H9 (cell line): ENCODE measurements around the gene MYLK3. TPM values are rescaled to one million over a fixed set of nuclear protein-coding genes. Genes with fewer than 3 reads are reported as not detected.

Experiments used
- DNase-seq: peaks from one replicate; pipeline ENCODE4 v3.0.0-alpha.2; 2017
- H2AFZ ChIP-seq: one replicate; pipeline ENCODE4 v1.6.1; 2013; ENCODE audit warnings: mild to moderate bottlenecking, low read length, control low read depth, moderate library complexity
- H2AK5ac ChIP-seq: 2 replicates; pipeline ENCODE4 v1.6.1; 2013; ENCODE audit warnings: low read length, control low read depth, mixed read lengths; ENCODE audit not compliant: insufficient read length
- H2BK120ac ChIP-seq: one replicate; pipeline ENCODE4 v1.6.1; 2013; ENCODE audit warnings: low read depth, mild to moderate bottlenecking, low read length, control low read depth, inconsistent platforms; ENCODE audit not compliant: poor library complexity, severe bottlenecking
- H2BK12ac ChIP-seq: 2 replicates; pipeline ENCODE4 v1.6.1; 2013; ENCODE audit warnings: low read length, control low read depth, mixed read lengths, low read depth; ENCODE audit not compliant: insufficient read length
- H2BK15ac ChIP-seq: 2 replicates; pipeline ENCODE4 v1.6.1; 2013; ENCODE audit warnings: low read depth, low read length, control low read depth
- H2BK20ac ChIP-seq: one replicate; pipeline ENCODE4 v1.6.1; 2013; ENCODE audit warnings: low read depth, mild to moderate bottlenecking, low read length, control low read depth, inconsistent platforms; ENCODE audit not compliant: poor library complexity, severe bottlenecking
- H2BK5ac ChIP-seq: 2 replicates; pipeline ENCODE4 v1.6.1; 2013; ENCODE audit warnings: low read length, control low read depth, mixed read lengths; ENCODE audit not compliant: insufficient read length
- H3K14ac ChIP-seq: 2 replicates; pipeline ENCODE4 v1.6.1; 2013; ENCODE audit warnings: low read length, control low read depth; ENCODE audit not compliant: insufficient read depth
- H3K18ac ChIP-seq: 2 replicates; pipeline ENCODE4 v1.6.1; 2013; ENCODE audit warnings: low read depth, mild to moderate bottlenecking, mixed read lengths, low read length, control low read depth; ENCODE audit not compliant: insufficient read length
- H3K23ac ChIP-seq: 2 replicates; pipeline ENCODE4 v1.6.1; 2013; ENCODE audit warnings: low read length, control low read depth, mixed read lengths, low read depth; ENCODE audit not compliant: insufficient read length
- H3K23me2 ChIP-seq: 2 replicates; pipeline ENCODE4 v1.6.1; 2013; ENCODE audit warnings: low read depth, mild to moderate bottlenecking, mixed read lengths, low read length, control low read depth; ENCODE audit not compliant: insufficient read length, poor library complexity, severe bottlenecking
- H3K27ac ChIP-seq: 2 replicates; pipeline ENCODE4 v1.5.1; 2013; ENCODE audit warnings: low read length, control low read depth, mixed read lengths, low read depth; ENCODE audit not compliant: insufficient read length
- H3K27me3 ChIP-seq: 2 replicates; pipeline ENCODE4 v1.6.1; 2013; ENCODE audit warnings: low read length, control low read depth, inconsistent platforms; ENCODE audit not compliant: insufficient read depth
- H3K4ac ChIP-seq: 2 replicates; pipeline ENCODE4 v1.6.1; 2013; ENCODE audit warnings: low read depth, mild to moderate bottlenecking, control low read depth, inconsistent platforms, low read length, moderate library complexity
- H3K4me1 ChIP-seq: 2 replicates; pipeline ENCODE4 v1.6.1; 2013; ENCODE audit warnings: low read length, control low read depth, inconsistent platforms; ENCODE audit not compliant: insufficient read depth
- H3K4me2 ChIP-seq: 2 replicates; pipeline ENCODE4 v1.6.1; 2013; ENCODE audit warnings: low read length, control low read depth, mixed read lengths; ENCODE audit not compliant: insufficient read length, insufficient read depth
- H3K56ac ChIP-seq: 2 replicates; pipeline ENCODE4 v1.6.1; 2013; ENCODE audit warnings: low read depth, mild to moderate bottlenecking, mixed read lengths, low read length, control low read depth; ENCODE audit not compliant: insufficient read length
- H3K79me1 ChIP-seq: 2 replicates; pipeline ENCODE4 v1.6.1; 2013; ENCODE audit warnings: low read depth, mild to moderate bottlenecking, moderate library complexity, low read length, control low read depth, inconsistent platforms; ENCODE audit not compliant: insufficient read depth, poor library complexity, severe bottlenecking
- H3K79me2 ChIP-seq: 2 replicates; pipeline ENCODE4 v1.6.1; 2013; ENCODE audit warnings: low read length, control low read depth, inconsistent platforms; ENCODE audit not compliant: insufficient read depth
- H3K9ac ChIP-seq: 2 replicates; pipeline ENCODE4 v1.6.1; 2013; ENCODE audit warnings: low read length, control low read depth, mixed read lengths; ENCODE audit not compliant: insufficient read length; ENCODE audit errors: extremely low read depth
- H3K9me3 ChIP-seq: one replicate; pipeline ENCODE4 v1.6.1; 2013; ENCODE audit warnings: low read depth, low read length, inconsistent platforms; ENCODE audit not compliant: control insufficient read depth
- H3T11ph ChIP-seq: one replicate; pipeline ENCODE4 v1.6.1; 2013; ENCODE audit warnings: mild to moderate bottlenecking, low read length, control low read depth, inconsistent platforms
- H4K20me1 ChIP-seq: one replicate; pipeline ENCODE4 v1.6.1; 2013; ENCODE audit not compliant: control insufficient read depth, insufficient read length, insufficient read depth
- H4K5ac ChIP-seq: 2 replicates; pipeline ENCODE4 v1.6.1; 2013; ENCODE audit warnings: low read depth, mild to moderate bottlenecking, mixed read lengths, low read length, control low read depth; ENCODE audit not compliant: insufficient read length
- H4K8ac ChIP-seq: replicated peaks from 2 replicates; pipeline ENCODE4 v1.6.1; 2013; ENCODE audit warnings: low read length, control low read depth, mixed read lengths, low read depth; ENCODE audit not compliant: insufficient read length
- H4K91ac ChIP-seq: 2 replicates; pipeline ENCODE4 v1.6.1; 2013; ENCODE audit warnings: low read depth, mild to moderate bottlenecking, moderate library complexity, mixed read lengths, low read length, control low read depth; ENCODE audit not compliant: insufficient read length
- H3K27ac Mint-ChIP-seq, 3 experiments: 2 replicates in 2 of 3; 3 replicates in 1 of 3; pipeline ENCODE4 v1.8.0; 2020 to 2021; ENCODE audit warnings: mixed read lengths in 3 of 3, mild to moderate bottlenecking in 1 of 3, moderate library complexity in 1 of 3
- H3K27me3 Mint-ChIP-seq: 2 replicates; pipeline ENCODE4 v1.8.0; 2021; ENCODE audit warnings: low read depth, mild to moderate bottlenecking, moderate library complexity, mixed read lengths
- H3K36me3 Mint-ChIP-seq, 3 experiments: 2 replicates in 2 of 3; 3 replicates in 1 of 3; pipeline ENCODE4 v1.8.0; 2020 to 2021; ENCODE audit warnings: low read depth in 3 of 3, mixed read lengths in 3 of 3; ENCODE audit not compliant: insufficient read depth in 1 of 3
- H3K4me1 Mint-ChIP-seq, 2 experiments: 2 replicates each; pipeline ENCODE4 v1.8.0; 2020; ENCODE audit warnings: mixed read lengths in 2 of 2
- H3K4me3 Mint-ChIP-seq, 2 experiments: 2 replicates in 1 of 2; 3 replicates in 1 of 2; pipeline ENCODE4 v1.8.0; 2020 to 2021; ENCODE audit warnings: mild to moderate bottlenecking in 2 of 2, mixed read lengths in 2 of 2, moderate library complexity in 1 of 2
- H3K9me3 Mint-ChIP-seq, 2 experiments: 2 replicates in 1 of 2; 3 replicates in 1 of 2; pipeline ENCODE4 v1.8.0; 2020; ENCODE audit warnings: mild to moderate bottlenecking in 2 of 2, mixed read lengths in 2 of 2, moderate library complexity in 1 of 2
- WGBS: extraction: QIAGEN DNeasy Blood & Tissue Kit; methylation state at CpG from one replicate; pipeline ENCODE4 v1.1.7; 2013; ENCODE audit warnings: missing lambda C conversion rate, low lambda C conversion rate, mixed read lengths; ENCODE audit not compliant: insufficient read length; ENCODE audit errors: extremely low coverage; 5-methylcytosine and 5-hydroxymethylcytosine counted together
- total RNA-seq: library from RNA; stranded (reverse); gene quantifications from 2 replicates; pipeline ENCODE4 v1.2.1, GENCODE V29; 2021
- TF ChIP-seq, protein P1 (sequence below): fragments of 200-600 bp; sonication (generic); conservative IDR thresholded peaks from 3 replicates; pipeline ENCODE4 v1.8.0; 2021; ENCODE audit warnings: antibody characterized with exemption, mild to moderate bottlenecking

MYLK3 gene
- total RNA-seq, 1 experiment from 2014 or later = 0.90 TPM

DNA sequence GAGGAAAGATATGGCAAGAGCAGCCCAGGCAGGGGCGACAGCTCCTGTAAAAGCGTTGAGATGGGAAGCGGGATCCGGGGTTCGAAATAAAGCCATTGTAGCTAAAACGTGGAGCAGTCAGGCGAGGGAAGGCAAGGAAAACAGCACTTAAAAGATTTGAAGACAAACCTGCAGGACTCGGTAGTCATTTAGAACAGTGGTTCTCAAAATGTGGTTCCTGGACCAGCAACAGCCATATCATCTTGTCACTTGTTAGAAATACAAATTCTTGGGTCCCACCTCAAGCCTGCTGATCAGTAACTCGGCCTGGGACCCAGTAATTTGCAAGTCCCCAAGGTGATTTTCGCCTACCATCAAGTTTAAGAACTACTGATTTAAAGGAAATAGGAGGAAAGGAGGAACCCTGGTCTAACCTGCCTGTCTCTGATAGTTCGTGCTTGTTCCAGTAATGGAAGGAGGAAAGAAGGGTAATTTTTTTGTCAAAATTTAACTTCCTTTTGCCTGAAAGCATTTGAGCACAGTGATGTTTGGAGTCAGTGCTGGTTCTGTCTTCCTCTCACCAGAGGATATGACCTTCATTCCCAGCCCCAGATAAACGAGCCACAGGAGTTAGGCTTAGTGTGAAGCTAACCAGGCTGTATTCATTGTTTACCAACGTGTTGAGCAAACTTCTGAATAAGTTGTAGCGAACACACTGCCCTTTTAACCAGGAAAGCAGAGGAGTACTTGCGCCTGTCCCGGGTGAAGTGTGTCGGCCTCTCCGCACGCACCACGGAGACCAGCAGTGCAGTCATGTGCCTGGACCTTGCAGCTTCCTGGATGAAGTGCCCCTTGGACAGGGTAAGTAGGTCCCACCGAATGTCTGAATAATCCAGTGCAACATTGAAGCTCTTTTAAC is 57.6 kb downstream of the MYLK3 start:
- no peaks in the 10 kb centered on the region for H4K20me1 ChIP-seq
- H4K8ac ChIP-seq = no peak overlapping the region
- TF ChIP-seq, protein P1, sequence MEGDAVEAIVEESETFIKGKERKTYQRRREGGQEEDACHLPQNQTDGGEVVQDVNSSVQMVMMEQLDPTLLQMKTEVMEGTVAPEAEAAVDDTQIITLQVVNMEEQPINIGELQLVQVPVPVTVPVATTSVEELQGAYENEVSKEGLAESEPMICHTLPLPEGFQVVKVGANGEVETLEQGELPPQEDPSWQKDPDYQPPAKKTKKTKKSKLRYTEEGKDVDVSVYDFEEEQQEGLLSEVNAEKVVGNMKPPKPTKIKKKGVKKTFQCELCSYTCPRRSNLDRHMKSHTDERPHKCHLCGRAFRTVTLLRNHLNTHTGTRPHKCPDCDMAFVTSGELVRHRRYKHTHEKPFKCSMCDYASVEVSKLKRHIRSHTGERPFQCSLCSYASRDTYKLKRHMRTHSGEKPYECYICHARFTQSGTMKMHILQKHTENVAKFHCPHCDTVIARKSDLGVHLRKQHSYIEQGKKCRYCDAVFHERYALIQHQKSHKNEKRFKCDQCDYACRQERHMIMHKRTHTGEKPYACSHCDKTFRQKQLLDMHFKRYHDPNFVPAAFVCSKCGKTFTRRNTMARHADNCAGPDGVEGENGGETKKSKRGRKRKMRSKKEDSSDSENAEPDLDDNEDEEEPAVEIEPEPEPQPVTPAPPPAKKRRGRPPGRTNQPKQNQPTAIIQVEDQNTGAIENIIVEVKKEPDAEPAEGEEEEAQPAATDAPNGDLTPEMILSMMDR = no peak
- no peak overlapping the region for H4K91ac ChIP-seq
- H2BK12ac ChIP-seq = no peak overlapping the region
- H2AK5ac ChIP-seq = no peak overlapping the region
- peak overlapping the region; percentile 5 for H2BK5ac ChIP-seq
- no peak overlapping the region for H3K23ac ChIP-seq
- H3K27me3 Mint-ChIP-seq = no peaks in the 10 kb centered on the region
- no peak overlapping the region for H2AFZ ChIP-seq
- peaks cover 15 to 31% of the 10 kb centered on the region in 2 experiments for H3K4me1 Mint-ChIP-seq
- no peaks in the 10 kb centered on the region for H3K79me1 ChIP-seq
- H3T11ph ChIP-seq = no peak overlapping the region
- no peak overlapping the region for H3K56ac ChIP-seq
- H3K18ac ChIP-seq = no peak overlapping the region
- no peak overlapping the region for H3K14ac ChIP-seq
- H3K4me3 Mint-ChIP-seq = no peak overlapping the region
- H4K5ac ChIP-seq = no peak overlapping the region
- peak overlapping the region in 1 of 3 experiments; percentile 57; a peak in 3 of 7 replicates for H3K27ac Mint-ChIP-seq
- peaks cover 34 to 44% (median 40%) of the 10 kb centered on the region in 3 experiments for H3K36me3 Mint-ChIP-seq
- H2BK120ac ChIP-seq = no peak overlapping the region
- no peaks in the 10 kb centered on the region; the same call in 1 of the 2 replicates for H3K4me1 ChIP-seq
- no peaks in the 10 kb centered on the region for H3K9me3 ChIP-seq
- peaks cover 32% of the 10 kb centered on the region; the same call in 1 of the 2 replicates for H3K79me2 ChIP-seq
- H2BK15ac ChIP-seq = no peak overlapping the region
- no peaks in the 10 kb centered on the region for H3K27me3 ChIP-seq
- peaks cover 3% of the 10 kb centered on the region for H3K23me2 ChIP-seq
- H2BK20ac ChIP-seq = no peak overlapping the region
- no peaks in the 10 kb centered on the region for H3K9me3 Mint-ChIP-seq
- H3K9ac ChIP-seq = peak overlapping the region; percentile 95
- H3K27ac ChIP-seq = no peak overlapping the region
- H3K4me2 ChIP-seq = peak overlapping the region; percentile 93
- no peak overlapping the region for H3K4ac ChIP-seq
- DNase-seq = no peak
- WGBS = no CpG with 5 or more reads among the region's 21 CpGs
